ENCODE results near the gene MOGAT1.

GRCh38 chr2:222736924-222737323, 65.5 kb downstream of the MOGAT1 start:
- no peak for TF ChIP-seq CTCF (IDR thresholded peaks at IDR 0.05)
- no peak for TF ChIP-seq REST (IDR thresholded peaks at IDR 0.05; ENCODE audit: insufficient read depth in 1 of 2, low read depth in 2 of 2, low read length in 1 of 2)
